IMR-90 (cell line): ENCODE results near the gene ANKRD11. TPM values are rescaled to one million over a fixed set of nuclear protein-coding genes. Genes with fewer than 3 reads are reported as not detected.

ENCODE experiments used
- ATAC-seq: fragments of 200-7000 bp; cut with Tn5 transposase; 2 replicates; pipeline ENCODE4 v1.9.1; 2020; ENCODE audit warnings: low read depth, mild to moderate bottlenecking, moderate library complexity
- BruUV-seq: library from RNA; stranded (reverse); fragments of 400-500 nt; replicated peaks from 2 replicates; lab custom pipeline; 2021; lab: Mats Ljungman, UMichigan
- CTCF ChIA-PET: fragments of 300-600 bp; formaldehyde crosslinking; extraction: SDS; loops from one replicate; lab custom pipeline; 2021; ENCODE audit warnings: antibody characterized with exemption; lab: Yijun Ruan, JAX
- POLR2A ChIA-PET: fragments of 300-600 bp; sonication (Branson Sonifier 250); formaldehyde crosslinking; loops from one replicate; lab custom pipeline; 2022; ENCODE audit warnings: antibody characterized with exemption; ENCODE audit not compliant: unreplicated experiment; lab: Charles Lee
- DNase-seq: peaks from one replicate; pipeline ENCODE4 v3.0.0; 2013
- H2AFZ ChIP-seq: replicated peaks from 2 replicates; pipeline ENCODE3; 2013; ENCODE audit warnings: low read length, mild to moderate bottlenecking; ENCODE audit not compliant: poor library complexity
- H2AK5ac ChIP-seq: 2 replicates; pipeline ENCODE4 v1.6.1; 2013; ENCODE audit warnings: low read depth, low read length, inconsistent platforms
- H2AK9ac ChIP-seq: replicated peaks from 2 replicates; pipeline ENCODE3; 2013; ENCODE audit warnings: mild to moderate bottlenecking, low read depth, low read length, moderate library complexity; ENCODE audit not compliant: poor library complexity
- H2BK120ac ChIP-seq: 2 replicates; pipeline ENCODE4 v1.6.1; 2013; ENCODE audit warnings: low read depth, low read length, inconsistent platforms
- H2BK15ac ChIP-seq: 3 replicates; pipeline ENCODE4 v1.6.1; 2013; ENCODE audit warnings: low read depth, low read length, inconsistent platforms
- H2BK20ac ChIP-seq: 2 replicates; pipeline ENCODE4 v1.6.1; 2013; ENCODE audit warnings: low read depth, mild to moderate bottlenecking, inconsistent platforms, low read length, moderate library complexity
- H2BK5ac ChIP-seq: 2 replicates; pipeline ENCODE4 v1.6.1; 2013; ENCODE audit warnings: mild to moderate bottlenecking, low read depth, low read length, inconsistent platforms; ENCODE audit not compliant: poor library complexity, severe bottlenecking
- H3K14ac ChIP-seq: replicated peaks from 2 replicates; pipeline ENCODE4 v1.6.1; 2013; ENCODE audit warnings: low read depth, low read length, inconsistent platforms
- H3K18ac ChIP-seq: 2 replicates; pipeline ENCODE4 v1.6.1; 2013; ENCODE audit warnings: low read depth, low read length, control low read depth
- H3K23ac ChIP-seq: 2 replicates; pipeline ENCODE4 v1.6.1; 2013; ENCODE audit warnings: low read depth, low read length, inconsistent platforms
- H3K27ac ChIP-seq: 2 replicates; pipeline ENCODE4 v1.5.1; 2013; ENCODE audit warnings: mild to moderate bottlenecking, control low read depth, low read length; ENCODE audit not compliant: insufficient read depth
- H3K27me3 ChIP-seq: 2 replicates; pipeline ENCODE4 v1.6.1; 2013; ENCODE audit warnings: low read length; ENCODE audit not compliant: control insufficient read depth, insufficient read depth
- H3K36me3 ChIP-seq: 2 replicates; pipeline ENCODE4 v1.6.1; 2013; ENCODE audit warnings: low read length, mixed read lengths; ENCODE audit not compliant: control insufficient read depth, insufficient read depth
- H3K4ac ChIP-seq: 2 replicates; pipeline ENCODE4 v1.6.1; 2013; ENCODE audit warnings: low read depth, low read length, inconsistent platforms
- H3K4me1 ChIP-seq: 2 replicates; pipeline ENCODE4 v1.6.1; 2013; ENCODE audit warnings: low read length, mixed read lengths; ENCODE audit not compliant: control insufficient read depth, insufficient read depth
- H3K4me2 ChIP-seq: 2 replicates; pipeline ENCODE4 v1.6.1; 2013; ENCODE audit warnings: low read depth, mild to moderate bottlenecking, control low read depth, low read length, moderate library complexity
- H3K4me3 ChIP-seq: 2 replicates; pipeline ENCODE4 v1.5.1; 2013; ENCODE audit warnings: low read depth, mild to moderate bottlenecking, control low read depth, low read length, moderate library complexity; ENCODE audit not compliant: insufficient read depth
- H3K56ac ChIP-seq: 2 replicates; pipeline ENCODE4 v1.6.1; 2013; ENCODE audit warnings: low read length, inconsistent platforms; ENCODE audit not compliant: insufficient read depth; ENCODE audit errors: extremely low read depth
- H3K79me1 ChIP-seq, 2 experiments: 2 replicates each; pipeline ENCODE4 v1.6.1; 2013; ENCODE audit warnings: low read length in 2 of 2, inconsistent platforms in 1 of 2, low read depth in 1 of 2
- H3K9ac ChIP-seq: 2 replicates; pipeline ENCODE4 v1.6.1; 2013; ENCODE audit warnings: low read depth, low read length, control low read depth
- H3K9me1 ChIP-seq: 2 replicates; pipeline ENCODE4 v1.6.1; 2013; ENCODE audit warnings: low read length, inconsistent platforms; ENCODE audit not compliant: insufficient read depth
- H3K9me3 ChIP-seq: 2 replicates; pipeline ENCODE4 v1.6.1; 2013; ENCODE audit warnings: low read length; ENCODE audit not compliant: control insufficient read depth, insufficient read depth
- H4K20me1 ChIP-seq: 2 replicates; pipeline ENCODE4 v1.6.1; 2013; ENCODE audit warnings: low read length, inconsistent platforms; ENCODE audit not compliant: insufficient read depth
- H4K5ac ChIP-seq: 2 replicates; pipeline ENCODE4 v1.6.1; 2013; ENCODE audit warnings: mild to moderate bottlenecking, low read depth, low read length, control low read depth
- H4K8ac ChIP-seq, 2 experiments: 2 replicates each; pipeline ENCODE4 v1.6.1; 2013; ENCODE audit warnings: low read depth in 2 of 2, low read length in 2 of 2, control low read depth in 1 of 2, inconsistent platforms in 1 of 2
- H4K91ac ChIP-seq: 2 replicates; pipeline ENCODE4 v1.6.1; 2013; ENCODE audit warnings: low read depth, low read length, inconsistent platforms; ENCODE audit not compliant: insufficient read depth
- BHLHE40 ChIP-seq: fragments of 150-350 bp; IDR thresholded peaks from 2 replicates; pipeline ENCODE4 v1.6.1; 2016; ENCODE audit warnings: mild to moderate bottlenecking, low read depth, low read length
- FOS ChIP-seq: fragments of 150-350 bp; IDR thresholded peaks from 2 replicates; pipeline ENCODE4 v1.6.1; 2016; ENCODE audit warnings: low read depth, low read length
- MAFK ChIP-seq: IDR thresholded peaks from 2 replicates; pipeline ENCODE4 v1.6.1; 2012; ENCODE audit warnings: low read depth, low read length, improper control_type of control experiment
- MAZ ChIP-seq: IDR thresholded peaks from 2 replicates; pipeline ENCODE4 v1.6.1; 2012; ENCODE audit warnings: low read depth, mild to moderate bottlenecking, low read length, improper control_type of control experiment, moderate library complexity, borderline replicate concordance
- RAD21 ChIP-seq: IDR thresholded peaks from 2 replicates; pipeline ENCODE4 v1.6.1; 2012; ENCODE audit warnings: low read length, improper control_type of control experiment
- RCOR1 ChIP-seq: IDR thresholded peaks from 2 replicates; pipeline ENCODE4 v1.6.1; 2012; ENCODE audit warnings: mild to moderate bottlenecking, low read length, improper control_type of control experiment; ENCODE audit not compliant: insufficient replicate concordance
- RFX5 ChIP-seq: IDR thresholded peaks from 2 replicates; pipeline ENCODE4 v1.8.0; 2012; ENCODE audit warnings: low read depth, mild to moderate bottlenecking, low read length, moderate library complexity
- WGBS, 2 experiments: methylation state at CpG; one replicate each; pipeline versions ENCODE4 v1.1.5 to v1.1.7; 2013; ENCODE audit warnings: missing lambda C conversion rate in 2 of 2; ENCODE audit not compliant: insufficient read length in 1 of 2; ENCODE audit errors: extremely low coverage in 2 of 2; 5-methylcytosine and 5-hydroxymethylcytosine counted together
- dilution Hi-C: fragments of 300-500 bp; cut with HindIII; formaldehyde crosslinking; loops from one replicate; pipeline ENCODE4 v1.14.3; 2018; ENCODE audit warnings: low sequenced_read_pairs; ENCODE audit not compliant: unreplicated experiment
- in situ Hi-C: fragments of 300-500 bp; cut with MboI; formaldehyde crosslinking; loops from 3 replicates; pipeline ENCODE4 v1.14.3; 2019; ENCODE audit warnings: low sequenced_read_pairs, inconsistent platforms, mixed read lengths
- intact Hi-C: fragments of 100-400 bp; cut with micrococcal nuclease; formaldehyde crosslinking; loops from 2 replicates; pipeline ENCODE4 v1.10.0; 2022
- polyA plus RNA-seq, 3 experiments: library from polyadenylated mRNA; depleted of rRNA; stranded (reverse); fragments of >200 nt; gene quantifications; 2 replicates each; pipeline ENCODE4 v1.2.3, GENCODE V29; 2012; ENCODE audit warnings: low replicate concordance in 1 of 3
- total RNA-seq: library from RNA; depleted of rRNA; stranded (reverse); fragments of >200 nt; gene quantifications from 2 replicates; pipeline ENCODE4 v1.2.3, GENCODE V29; 2012
- TF ChIP-seq, protein P1 (sequence below): conservative IDR thresholded peaks from 2 replicates; pipeline ENCODE4 v1.5.1; 2012; ENCODE audit warnings: mild to moderate bottlenecking, low read depth, low read length, improper control_type of control experiment

Gene ANKRD11
- total and polyA plus RNA-seq, 2 of the 4 experiments (the other 2 are of a cell fraction) = 46.8 to 71.9 TPM

- ChIA-PET POLR2A (no interaction called here), CTCF (no interaction called here)
- Histone ChIP-seq H3K9me3 (no peaks in the 10 kb centered on the region), H4K91ac (no peak overlapping the region), H3K9me1 (peaks cover 65% of the 10 kb centered on the region), H3K36me3 (peaks cover 38% of the 10 kb centered on the region), H3K4me1 (peaks cover 27% of the 10 kb centered on the region), H3K4ac (no peak overlapping the region), H4K5ac (no peak overlapping the region), H2BK120ac (no peak overlapping the region), H2BK20ac (no peak overlapping the region), H3K18ac (no peak overlapping the region), H3K4me2 (no peak overlapping the region), H2AK9ac (no peak overlapping the region), H3K27ac (no peak overlapping the region), H4K20me1 (peaks cover 94% of the 10 kb centered on the region), H3K56ac (no peak overlapping the region), H3K4me3 (no peak overlapping the region), H3K14ac (no peak overlapping the region), H3K23ac (no peak overlapping the region; the same call in 1 of the 2 replicates), H3K27me3 (no peaks in the 10 kb centered on the region), H2BK5ac (no peak overlapping the region), H2AK5ac (no peak overlapping the region), H3K9ac (no peak overlapping the region), H2AFZ (no peak overlapping the region), H3K79me1 (peaks cover 39 to 99% of the 10 kb centered on the region in 2 experiments), H2BK15ac (no peak overlapping the region), H4K8ac (no peak overlapping the region)
- TF ChIP-seq RFX5 = no peak
- TF ChIP-seq MAZ = no peak
- TF ChIP-seq, protein P1, sequence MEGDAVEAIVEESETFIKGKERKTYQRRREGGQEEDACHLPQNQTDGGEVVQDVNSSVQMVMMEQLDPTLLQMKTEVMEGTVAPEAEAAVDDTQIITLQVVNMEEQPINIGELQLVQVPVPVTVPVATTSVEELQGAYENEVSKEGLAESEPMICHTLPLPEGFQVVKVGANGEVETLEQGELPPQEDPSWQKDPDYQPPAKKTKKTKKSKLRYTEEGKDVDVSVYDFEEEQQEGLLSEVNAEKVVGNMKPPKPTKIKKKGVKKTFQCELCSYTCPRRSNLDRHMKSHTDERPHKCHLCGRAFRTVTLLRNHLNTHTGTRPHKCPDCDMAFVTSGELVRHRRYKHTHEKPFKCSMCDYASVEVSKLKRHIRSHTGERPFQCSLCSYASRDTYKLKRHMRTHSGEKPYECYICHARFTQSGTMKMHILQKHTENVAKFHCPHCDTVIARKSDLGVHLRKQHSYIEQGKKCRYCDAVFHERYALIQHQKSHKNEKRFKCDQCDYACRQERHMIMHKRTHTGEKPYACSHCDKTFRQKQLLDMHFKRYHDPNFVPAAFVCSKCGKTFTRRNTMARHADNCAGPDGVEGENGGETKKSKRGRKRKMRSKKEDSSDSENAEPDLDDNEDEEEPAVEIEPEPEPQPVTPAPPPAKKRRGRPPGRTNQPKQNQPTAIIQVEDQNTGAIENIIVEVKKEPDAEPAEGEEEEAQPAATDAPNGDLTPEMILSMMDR = no peak
- no peak for TF ChIP-seq FOS
- no peak for TF ChIP-seq RCOR1
- no peak for TF ChIP-seq MAFK
- no peak for TF ChIP-seq BHLHE40
- no peak for TF ChIP-seq RAD21
- ATAC-seq = no peak
- DNase-seq = no peak
- dilution Hi-C loops (no loop called here), intact Hi-C loops (no loop called here), in situ Hi-C loops (no loop called here)
- no TSS peak for BruUV-seq
- WGBS, 2 experiments = no CpG with 5 or more reads among the region's 3 CpGs
Observed at GRCh38 chr16:89313583-89313982, 176.8 kb downstream of the ANKRD11 start.
